ENCODE results near the gene BCL2.

DNA sequence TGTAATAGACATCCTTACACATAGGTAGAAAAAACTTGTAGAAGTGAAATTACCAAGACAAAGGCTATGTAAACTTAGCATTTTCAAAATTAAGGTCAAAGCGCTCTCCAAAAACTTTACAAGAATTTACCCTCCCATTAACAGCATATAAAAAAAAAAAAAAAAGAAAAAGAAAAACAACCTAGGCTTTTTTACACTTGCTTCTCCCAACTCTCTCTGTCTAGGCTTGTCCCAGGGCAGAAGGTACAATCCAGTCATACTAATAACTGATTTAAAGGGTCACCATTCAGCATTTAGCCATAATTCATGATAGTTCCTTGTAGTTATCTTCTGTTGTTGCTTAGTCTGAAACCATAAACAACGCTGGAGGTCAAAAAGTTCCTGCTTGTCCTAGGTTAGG, 130.5 kb downstream of the BCL2 start:
- TF ChIP-seq, protein P1, sequence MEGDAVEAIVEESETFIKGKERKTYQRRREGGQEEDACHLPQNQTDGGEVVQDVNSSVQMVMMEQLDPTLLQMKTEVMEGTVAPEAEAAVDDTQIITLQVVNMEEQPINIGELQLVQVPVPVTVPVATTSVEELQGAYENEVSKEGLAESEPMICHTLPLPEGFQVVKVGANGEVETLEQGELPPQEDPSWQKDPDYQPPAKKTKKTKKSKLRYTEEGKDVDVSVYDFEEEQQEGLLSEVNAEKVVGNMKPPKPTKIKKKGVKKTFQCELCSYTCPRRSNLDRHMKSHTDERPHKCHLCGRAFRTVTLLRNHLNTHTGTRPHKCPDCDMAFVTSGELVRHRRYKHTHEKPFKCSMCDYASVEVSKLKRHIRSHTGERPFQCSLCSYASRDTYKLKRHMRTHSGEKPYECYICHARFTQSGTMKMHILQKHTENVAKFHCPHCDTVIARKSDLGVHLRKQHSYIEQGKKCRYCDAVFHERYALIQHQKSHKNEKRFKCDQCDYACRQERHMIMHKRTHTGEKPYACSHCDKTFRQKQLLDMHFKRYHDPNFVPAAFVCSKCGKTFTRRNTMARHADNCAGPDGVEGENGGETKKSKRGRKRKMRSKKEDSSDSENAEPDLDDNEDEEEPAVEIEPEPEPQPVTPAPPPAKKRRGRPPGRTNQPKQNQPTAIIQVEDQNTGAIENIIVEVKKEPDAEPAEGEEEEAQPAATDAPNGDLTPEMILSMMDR (IDR thresholded peaks at IDR 0.05; ENCODE audit: borderline replicate concordance, extremely low read depth, low read length, poor library complexity, severe bottlenecking): no peak
- no peak for TF ChIP-seq EZH2 (IDR thresholded peaks at IDR 0.05; ENCODE audit: borderline replicate concordance, low read depth, low read length, severe bottlenecking)
